Gastroesophageal sphincter (tissue), 4 donors: ENCODE data around the gene SLC25A48. TPM values are rescaled to one million over a fixed set of nuclear protein-coding genes. Genes with fewer than 3 reads are reported as not detected.

Source experiments
- ATAC-seq: fragments of 150-250 bp; one replicate; pipeline ENCODE4 v1.9.1; 2016; ENCODE audit warnings: mild to moderate bottlenecking, moderate library complexity
- H3K27ac ChIP-seq, 4 donors: fragments of 200-600 bp; sonication (generic) in 3 of 4; 1 replicate in 3 of 4; 2 replicates in 1 of 4; pipeline ENCODE4 v1.5.1; 2016 to 2019
- H3K27me3 ChIP-seq: fragments of 200-600 bp; sonication (generic); one replicate; pipeline ENCODE4 v1.5.1; 2019
- H3K36me3 ChIP-seq, 2 donors: fragments of 200-600 bp; sonication (generic); one replicate each; pipeline ENCODE4 v1.5.1; 2019; ENCODE audit warnings: control low read depth in 1 of 2
- H3K4me1 ChIP-seq, 3 donors: fragments of 200-600 bp; sonication (generic); 1 replicate in 2 of 3; 2 replicates in 1 of 3; pipeline ENCODE4 v1.5.1; 2016 to 2019; ENCODE audit warnings: control low read depth in 2 of 3
- H3K4me3 ChIP-seq, 2 donors: fragments of 200-600 bp; sonication (generic); one replicate each; pipeline ENCODE4 v1.5.1; 2019; ENCODE audit warnings: mild to moderate bottlenecking in 1 of 2, moderate library complexity in 1 of 2
- H3K9me3 ChIP-seq, 3 donors: fragments of 200-600 bp; sonication (generic); one replicate each; pipeline ENCODE4 v1.5.1; 2017 to 2019; ENCODE audit warnings: control low read depth in 2 of 3
- CTCF ChIP-seq, 4 experiments: fragments of 200-600 bp in 2 of 4; fragments of 450-650 bp in 2 of 4; sonication (generic) in 1 of 4; IDR thresholded peaks; one replicate each; pipeline ENCODE4 v1.5.1; 2017 to 2019; ENCODE audit warnings: antibody characterized with exemption in 4 of 4, mild to moderate bottlenecking in 2 of 4, moderate library complexity in 2 of 4
- EP300 ChIP-seq: sonication (generic); formaldehyde crosslinking; IDR thresholded peaks from one replicate; pipeline ENCODE4 v1.6.1; 2017; ENCODE audit warnings: antibody characterized with exemption, mild to moderate bottlenecking
- POLR2A ChIP-seq, 2 donors: fragments of 450-650 bp; IDR thresholded peaks; one replicate each; pipeline ENCODE4 v1.6.1; 2017; ENCODE audit warnings: antibody characterized with exemption in 2 of 2, mild to moderate bottlenecking in 2 of 2, moderate library complexity in 1 of 2
- POLR2AphosphoS5 ChIP-seq: sonication (generic); formaldehyde crosslinking; IDR thresholded peaks from one replicate; pipeline ENCODE4 v1.6.1; 2017; ENCODE audit warnings: antibody characterized with exemption
- WGBS, 2 donors: methylation state at CpG; one replicate each; pipeline ENCODE4 v1.1.5; 2018; ENCODE audit warnings: low coverage in 1 of 2; 5-methylcytosine and 5-hydroxymethylcytosine counted together
- total RNA-seq, 4 donors: library from RNA; depleted of rRNA; stranded (reverse); fragments of >200 nt; gene quantifications; one replicate each; pipeline ENCODE4 v1.1.0, GENCODE V29; 2016

Gene SLC25A48
- total RNA-seq, 4 donors from 2014 or later: 0.27 TPM; not detected in 3

DNA sequence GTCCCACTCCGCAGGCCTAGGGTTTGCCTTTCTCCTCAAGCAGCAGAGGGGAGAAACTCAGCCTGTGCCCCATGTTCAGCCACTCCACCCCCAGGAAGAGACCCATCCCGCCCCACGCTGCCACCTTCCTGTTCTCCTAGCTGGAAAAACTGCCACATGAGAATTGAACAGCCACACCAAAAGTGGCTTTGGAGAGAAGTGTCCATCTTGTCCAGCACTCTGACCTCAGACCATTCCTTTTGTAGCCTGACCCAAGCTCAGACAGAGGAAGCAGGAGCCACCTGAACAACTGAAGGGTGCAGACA, 8.3 kb upstream of the SLC25A48 start:
- Histone ChIP-seq H3K9me3 (no peaks in the 10 kb centered on the region), H3K36me3 (no peaks in the 10 kb centered on the region), H3K27me3 (peaks cover 14% of the 10 kb centered on the region), H3K27ac (no peak overlapping the region), H3K4me1 (peaks cover 0 to 5% (median 0%) of the 10 kb centered on the region in 3 donors), H3K4me3 (no peak overlapping the region)
- TF ChIP-seq POLR2AphosphoS5 (no peak), CTCF (IDR thresholded peaks at IDR 0.05) (no peak), EP300 (no peak), POLR2A (IDR thresholded peaks at IDR 0.05) (no peak)
- 90% methylated on average over 2 of the region's 3 CpGs; no CpG with 5 or more reads in 1 of the 2 donors for WGBS, 2 donors
- no peak for ATAC-seq

DNA sequence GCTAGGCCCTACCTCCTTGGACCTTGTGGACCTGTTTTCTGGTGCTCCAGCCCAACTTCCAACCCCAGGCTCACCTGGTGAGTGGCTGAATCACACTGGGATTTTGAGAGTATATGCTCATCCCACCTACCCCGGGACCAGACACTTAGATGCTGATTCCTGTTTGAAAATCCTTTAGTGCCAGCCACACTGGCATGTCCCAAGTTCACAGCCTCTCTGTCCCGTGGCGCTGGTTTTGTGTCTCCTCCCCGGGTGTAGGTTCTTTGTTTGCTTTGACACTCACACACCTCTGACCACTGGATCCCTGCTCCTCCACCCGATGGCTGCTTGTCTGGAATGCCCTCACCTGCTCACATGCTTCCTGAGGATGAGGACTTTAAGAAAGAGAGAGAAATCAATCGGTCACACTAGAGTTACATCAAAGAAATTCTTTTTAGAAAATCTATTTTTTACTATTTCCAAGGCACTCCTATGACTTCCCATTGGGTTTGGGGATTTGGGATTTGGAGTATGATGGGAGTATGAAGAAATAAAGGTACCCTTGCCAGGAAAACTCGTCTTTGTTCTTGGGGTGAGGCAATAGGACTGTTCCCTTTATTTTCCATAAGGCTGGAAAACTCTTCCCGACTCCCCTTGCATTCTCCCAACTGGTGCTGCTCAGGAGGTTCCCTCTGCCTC, 7.3 kb upstream of the SLC25A48 start:
- TF ChIP-seq CTCF (IDR thresholded peaks at IDR 0.05): no peak
- no peak for TF ChIP-seq EP300
- no peak for TF ChIP-seq POLR2AphosphoS5
- TF ChIP-seq POLR2A (IDR thresholded peaks at IDR 0.05): no peak

DNA sequence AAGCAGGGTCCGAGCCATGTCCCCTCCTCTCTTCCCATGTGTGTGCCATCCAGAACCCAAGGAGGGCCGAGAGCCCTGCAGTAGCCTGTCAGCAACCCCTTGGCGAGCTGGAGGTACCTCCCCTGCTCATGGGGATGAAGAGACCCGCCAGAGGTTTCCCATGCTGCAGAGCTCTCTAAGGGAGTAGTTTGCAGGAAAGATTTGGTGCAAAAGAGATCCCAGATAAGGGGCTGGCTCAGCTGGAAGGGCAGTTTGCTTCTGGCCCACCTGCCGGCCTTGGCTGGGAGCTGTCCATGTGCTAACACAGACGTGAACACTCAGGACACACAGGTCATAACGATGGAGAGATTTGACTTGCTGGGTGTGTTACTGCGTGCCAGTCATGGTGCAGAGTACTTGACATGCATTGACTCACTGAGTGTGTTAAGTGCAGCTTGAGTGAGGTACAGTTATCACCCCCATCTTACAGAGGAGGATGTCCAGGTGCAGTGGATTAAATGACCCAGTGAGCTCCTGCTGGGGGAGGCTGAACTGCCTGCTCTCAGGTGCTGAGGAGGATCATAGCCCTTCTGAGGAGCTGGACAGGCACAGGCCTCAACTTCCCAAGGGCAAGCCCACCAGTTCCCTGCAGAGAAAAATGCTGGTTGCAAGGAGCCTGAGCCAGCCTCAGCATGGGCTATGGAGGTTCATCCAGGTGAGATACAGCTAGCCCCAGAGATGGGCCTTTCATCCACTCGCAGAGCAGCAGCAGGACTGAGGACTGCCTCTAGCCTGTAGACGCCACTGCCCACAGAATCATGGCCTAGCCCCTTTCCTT, 6.3 kb upstream of the SLC25A48 start:
- H3K4me3 ChIP-seq: no peak overlapping the region
- no peak for ATAC-seq
- TF ChIP-seq CTCF (IDR thresholded peaks at IDR 0.05) (no peak), EP300 (no peak), POLR2AphosphoS5 (no peak), POLR2A (IDR thresholded peaks at IDR 0.05) (no peak)
- peaks cover 0 to 5% (median 0%) of the 10 kb centered on the region in 3 donors for H3K4me1 ChIP-seq
- H3K27ac ChIP-seq: no peak overlapping the region
- WGBS, 2 donors: 60 to 100% methylated on average over 1 to 2 of the region's 10 CpGs
- H3K27me3 ChIP-seq: peaks cover 33% of the 10 kb centered on the region
- H3K9me3 ChIP-seq: no peaks in the 10 kb centered on the region
- no peaks in the 10 kb centered on the region for H3K36me3 ChIP-seq

More for the DNA sequence above, 7.3 kb upstream of the SLC25A48 start:
- Histone ChIP-seq H3K27me3 (peaks cover 23% of the 10 kb centered on the region), H3K36me3 (no peaks in the 10 kb centered on the region), H3K27ac (no peak overlapping the region), H3K4me1 (peaks cover 0 to 5% (median 0%) of the 10 kb centered on the region in 3 donors), H3K4me3 (no peak overlapping the region), H3K9me3 (no peaks in the 10 kb centered on the region)
- ATAC-seq: no peak
- 45 to 85% methylated on average over 4 to 8 of the region's 8 CpGs for WGBS, 2 donors

DNA sequence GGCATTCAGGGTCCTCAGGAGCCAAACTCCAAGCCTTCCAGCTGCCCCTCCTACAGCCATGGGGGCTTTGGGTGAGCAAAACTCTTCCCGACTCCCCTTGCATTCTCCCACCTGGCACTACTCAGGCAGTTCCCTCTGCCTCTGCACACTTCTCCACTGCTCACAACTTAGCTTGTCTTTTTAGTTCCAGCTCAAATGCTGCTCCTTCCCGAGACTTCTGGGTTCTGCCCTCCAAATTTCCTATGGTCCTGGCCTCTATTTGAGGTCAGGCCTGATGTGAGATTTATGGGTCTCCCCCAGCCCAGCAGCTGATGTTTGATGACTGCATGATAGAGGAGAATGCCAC, 5.7 kb upstream of the SLC25A48 start:
- Histone ChIP-seq H3K36me3 (no peaks in the 10 kb centered on the region), H3K27ac (no peak overlapping the region), H3K4me3 (no peak overlapping the region), H3K27me3 (peaks cover 38% of the 10 kb centered on the region), H3K9me3 (no peaks in the 10 kb centered on the region), H3K4me1 (peaks cover 0 to 6% (median 0%) of the 10 kb centered on the region in 3 donors)
- WGBS, 2 donors: 71 to 79% methylated on average over 2 of the region's 2 CpGs
- TF ChIP-seq POLR2A (IDR thresholded peaks at IDR 0.05) (no peak), EP300 (no peak), POLR2AphosphoS5 (no peak), CTCF (IDR thresholded peaks at IDR 0.05) (no peak)
- ATAC-seq: no peak
